GM21619 (cell line): ENCODE measurements around the gene CPNE2.
"Not testable (repeated sequence)": the region's sequence is repeated elsewhere in the genome, so short reads cannot be mapped to it uniquely, and the experiment has no call there.

ENCODE experiments used
- ATAC-seq: cut with Tn5 transposase; IDR thresholded peaks from one replicate; pipeline ENCODE4 v1.9.1; 2021; ENCODE audit not compliant: unreplicated experiment

The CPNE2 gene

GRCh38 chr16:57069053-57069452, 23.3 kb upstream of the CPNE2 start:
- ATAC-seq = no peak

- no peak for ATAC-seq
These were observed 22.6 kb upstream of the CPNE2 start for GRCh38 chr16:57069635-57070370.

GRCh38 chr16:57070424-57070823, 22.0 kb upstream of the CPNE2 start:
- no peak for ATAC-seq

GRCh38 chr16:57071081-57071732, 21.2 kb upstream of the CPNE2 start:
- ATAC-seq = not testable (repeated sequence)

- ATAC-seq = no peak
These were observed 20.4 kb upstream of the CPNE2 start for GRCh38 chr16:57071831-57072582.

- ATAC-seq = no peak
These were observed 19.6 kb upstream of the CPNE2 start for GRCh38 chr16:57072616-57073275.

- ATAC-seq = no peak
These were observed 14.7 kb upstream of the CPNE2 start for GRCh38 chr16:57077714-57078113.

- ATAC-seq = no peak
These were observed 10.6 kb upstream of the CPNE2 start for GRCh38 chr16:57081744-57082143.

GRCh38 chr16:57082664-57083063, 9.7 kb upstream of the CPNE2 start:
- ATAC-seq = no peak

- no peak for ATAC-seq
These were observed 8.8 kb upstream of the CPNE2 start for GRCh38 chr16:57083485-57084126.

- ATAC-seq = no peak
These were observed 8.1 kb upstream of the CPNE2 start for GRCh38 chr16:57084257-57084770.

GRCh38 chr16:57084996-57085395, 7.4 kb upstream of the CPNE2 start:
- no peak for ATAC-seq

- ATAC-seq = no peak
These were observed 5.4 kb upstream of the CPNE2 start for GRCh38 chr16:57087003-57087402.

- ATAC-seq = no peak
These were observed 3.0 kb upstream of the CPNE2 start for GRCh38 chr16:57089406-57089805.

- ATAC-seq = no peak
These were observed 996 bp upstream of the CPNE2 start for GRCh38 chr16:57091200-57091974.

GRCh38 chr16:57092786-57093411, 516 bp downstream of the CPNE2 start:
- ATAC-seq = no peak

GRCh38 chr16:57093666-57094564, 1.5 kb downstream of the CPNE2 start:
- ATAC-seq = no peak

- no peak for ATAC-seq
These were observed 2.5 kb downstream of the CPNE2 start for GRCh38 chr16:57094911-57095310.
